Smooth muscle cell (in vitro differentiated cells): Measurements from ENCODE around the gene STK33. TPM values are rescaled to one million over a fixed set of nuclear protein-coding genes. Genes with fewer than 3 reads are reported as not detected.
"Not testable (repeated sequence)": the region's sequence is repeated elsewhere in the genome, so short reads cannot be mapped to it uniquely, and the experiment has no call there.

ENCODE experiments used
- DNase-seq: peaks from one replicate; lab custom pipeline; 2025; ENCODE audit not compliant: unreplicated experiment; lab: John Stamatoyannopoulos, UW
- H2AFZ ChIP-seq: fragments of 200-600 bp; sonication (generic); 2 replicates; pipeline ENCODE4 v1.6.0; 2016; ENCODE audit warnings: antibody characterized with exemption, low read depth, mild to moderate bottlenecking
- H3F3A ChIP-seq: fragments of 200-600 bp; sonication (generic); 2 replicates; pipeline ENCODE4 v1.6.0; 2017; ENCODE audit warnings: antibody characterized with exemption, low read depth
- H3K27ac ChIP-seq: fragments of 200-600 bp; sonication (generic); 2 replicates; pipeline ENCODE4 v1.5.1; 2016; ENCODE audit warnings: low read depth, mild to moderate bottlenecking
- H3K27me3 ChIP-seq: fragments of 200-600 bp; sonication (generic); 2 replicates; pipeline ENCODE4 v1.6.1; 2016; ENCODE audit warnings: low read depth, mild to moderate bottlenecking
- H3K36me3 ChIP-seq: fragments of 200-600 bp; sonication (generic); 2 replicates; pipeline ENCODE4 v1.5.1; 2016; ENCODE audit warnings: low read depth
- H3K4me1 ChIP-seq: fragments of 200-600 bp; sonication (generic); 2 replicates; pipeline ENCODE4 v1.5.1; 2016; ENCODE audit warnings: low read depth
- H3K4me2 ChIP-seq: fragments of 200-600 bp; sonication (generic); 2 replicates; pipeline ENCODE4 v1.6.0; 2016; ENCODE audit warnings: mild to moderate bottlenecking
- H3K4me3 ChIP-seq: fragments of 200-600 bp; sonication (generic); 2 replicates; pipeline ENCODE4 v1.5.1; 2016; ENCODE audit warnings: mild to moderate bottlenecking
- H3K79me2 ChIP-seq: fragments of 200-600 bp; sonication (generic); 2 replicates; pipeline ENCODE4 v1.6.0; 2016; ENCODE audit warnings: low read depth, mild to moderate bottlenecking
- H3K9ac ChIP-seq: fragments of 200-600 bp; sonication (generic); 2 replicates; pipeline ENCODE4 v1.6.0; 2016; ENCODE audit warnings: low read depth
- H3K9me3 ChIP-seq: fragments of 200-600 bp; sonication (generic); replicated peaks from 2 replicates; pipeline ENCODE4 v1.5.1; 2016; ENCODE audit warnings: low read depth
- H4K20me1 ChIP-seq: fragments of 200-600 bp; sonication (generic); 2 replicates; pipeline ENCODE4 v1.6.0; 2016; ENCODE audit warnings: low read depth
- WGBS: methylation state at CpG from one replicate; pipeline ENCODE4 v1.1.7; 2016; ENCODE audit warnings: low lambda C conversion rate; 5-methylcytosine and 5-hydroxymethylcytosine counted together
- polyA plus RNA-seq: library from polyadenylated mRNA; unstranded; fragments of >200 nt; fragmentation: Nextera tagmentation; extraction: Ambion mirVana; gene quantifications from 2 replicates; pipeline ENCODE4 v1.2.1, GENCODE V29; 2016
- total RNA-seq: library from RNA; depleted of rRNA; stranded (reverse); fragments of >200 nt; gene quantifications from 2 replicates; pipeline ENCODE4 v1.2.3, GENCODE V29; 2014
- TF ChIP-seq, protein P1 (sequence below): fragments of 200-600 bp; sonication (generic); IDR thresholded peaks from 2 replicates; pipeline ENCODE4 v1.5.1; 2017; ENCODE audit warnings: borderline replicate concordance, mild to moderate bottlenecking, antibody characterized with exemption; ENCODE audit not compliant: insufficient read depth, poor library complexity, severe bottlenecking

Gene STK33
- total and polyA plus RNA-seq, 2 experiments from 2014 or later, result 1.2 to 2.9 TPM

DNA sequence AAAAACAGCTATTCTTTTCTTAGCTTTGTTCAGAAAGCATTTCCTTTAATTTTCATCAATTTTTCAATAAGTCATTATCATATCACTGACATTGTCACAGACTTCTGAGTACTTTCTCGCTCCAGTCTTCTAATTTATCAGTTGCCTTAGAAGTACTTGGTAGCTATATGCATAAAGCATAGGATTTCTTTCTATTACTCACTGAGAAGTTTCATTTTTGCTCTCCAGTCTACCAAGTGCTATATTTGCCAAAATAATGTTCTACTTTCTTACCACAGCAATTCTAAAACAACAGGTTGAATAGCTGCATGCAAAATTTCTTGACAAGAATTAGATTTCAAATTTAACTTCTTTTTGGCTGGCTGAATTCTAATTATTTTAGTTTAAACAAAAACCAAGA lies 116.3 kb downstream of the STK33 start:
- Histone ChIP-seq H2AFZ (no peak overlapping the region), H3K4me1 (peaks cover 4% of the 10 kb centered on the region), H3K4me2 (no peak overlapping the region), H3K27ac (no peak overlapping the region), H3K4me3 (no peak overlapping the region), H3K36me3 (no peaks in the 10 kb centered on the region), H3K79me2 (no peaks in the 10 kb centered on the region), H4K20me1 (no peaks in the 10 kb centered on the region), H3K27me3 (no peaks in the 10 kb centered on the region), H3K9me3 (no peaks in the 10 kb centered on the region), H3F3A (no peaks in the 10 kb centered on the region), H3K9ac (no peak overlapping the region)
- no peak for DNase-seq
- WGBS, result 92% methylated on average over 1 of the region's 1 CpG
- TF ChIP-seq, protein P1, sequence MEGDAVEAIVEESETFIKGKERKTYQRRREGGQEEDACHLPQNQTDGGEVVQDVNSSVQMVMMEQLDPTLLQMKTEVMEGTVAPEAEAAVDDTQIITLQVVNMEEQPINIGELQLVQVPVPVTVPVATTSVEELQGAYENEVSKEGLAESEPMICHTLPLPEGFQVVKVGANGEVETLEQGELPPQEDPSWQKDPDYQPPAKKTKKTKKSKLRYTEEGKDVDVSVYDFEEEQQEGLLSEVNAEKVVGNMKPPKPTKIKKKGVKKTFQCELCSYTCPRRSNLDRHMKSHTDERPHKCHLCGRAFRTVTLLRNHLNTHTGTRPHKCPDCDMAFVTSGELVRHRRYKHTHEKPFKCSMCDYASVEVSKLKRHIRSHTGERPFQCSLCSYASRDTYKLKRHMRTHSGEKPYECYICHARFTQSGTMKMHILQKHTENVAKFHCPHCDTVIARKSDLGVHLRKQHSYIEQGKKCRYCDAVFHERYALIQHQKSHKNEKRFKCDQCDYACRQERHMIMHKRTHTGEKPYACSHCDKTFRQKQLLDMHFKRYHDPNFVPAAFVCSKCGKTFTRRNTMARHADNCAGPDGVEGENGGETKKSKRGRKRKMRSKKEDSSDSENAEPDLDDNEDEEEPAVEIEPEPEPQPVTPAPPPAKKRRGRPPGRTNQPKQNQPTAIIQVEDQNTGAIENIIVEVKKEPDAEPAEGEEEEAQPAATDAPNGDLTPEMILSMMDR, result no peak

DNA sequence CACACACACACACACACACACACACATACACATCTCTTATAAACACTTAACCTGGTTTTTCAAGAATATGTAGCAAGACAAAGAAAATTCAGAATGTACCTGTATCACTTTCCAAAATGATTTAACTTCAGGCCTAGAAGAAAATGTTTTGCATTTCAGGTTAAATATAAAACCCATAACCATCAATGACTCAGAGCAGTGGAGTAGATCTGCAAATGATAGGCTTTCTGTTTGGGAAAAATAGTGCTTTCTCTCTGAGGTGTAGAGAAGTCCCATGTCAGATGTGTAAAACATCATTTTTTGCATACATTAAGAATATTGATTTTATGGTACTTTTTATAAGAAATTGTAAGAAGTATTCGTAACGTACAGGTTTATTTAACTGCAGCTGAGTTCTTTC lies 116.9 kb downstream of the STK33 start:
- TF ChIP-seq, protein P1, result no peak
- WGBS, result 93% methylated on average over 2 of the region's 2 CpGs

DNA sequence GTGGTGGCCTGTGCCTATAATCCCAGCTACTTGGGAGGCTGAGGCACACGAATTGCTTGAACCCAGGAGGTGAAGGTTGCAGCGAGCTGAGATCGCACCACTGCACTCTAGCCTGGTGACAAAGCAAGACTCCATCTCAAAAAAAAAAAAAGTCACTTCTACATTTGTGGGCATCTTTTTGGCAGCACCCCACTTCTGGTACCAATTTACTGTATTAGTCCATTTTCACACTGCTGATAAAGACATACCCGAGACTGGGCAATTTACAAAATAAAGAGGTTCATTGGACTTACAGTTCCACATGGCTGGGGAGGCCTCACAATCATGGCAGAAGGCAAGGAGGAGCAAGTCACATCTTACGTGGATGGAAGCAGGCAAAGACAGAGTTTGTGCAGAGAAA lies 126.2 kb downstream of the STK33 start:
- not testable (repeated sequence) for DNase-seq, H4K20me1 ChIP-seq, H3K4me1 ChIP-seq, H3F3A ChIP-seq, H3K36me3 ChIP-seq, H3K9me3 ChIP-seq, H3K4me3 ChIP-seq, H3K4me2 ChIP-seq, H3K27me3 ChIP-seq, H3K9ac ChIP-seq, H3K79me2 ChIP-seq, H3K27ac ChIP-seq, H2AFZ ChIP-seq
- 90% methylated on average over 5 of the region's 5 CpGs for WGBS

More for the DNA sequence above, 116.9 kb downstream of the STK33 start:
- DNase-seq, result no peak
- H3F3A ChIP-seq, result no peaks in the 10 kb centered on the region
- H4K20me1 ChIP-seq, result no peaks in the 10 kb centered on the region
- no peaks in the 10 kb centered on the region for H3K27me3 ChIP-seq
- no peak overlapping the region for H3K4me3 ChIP-seq
- H2AFZ ChIP-seq, result no peak overlapping the region
- no peaks in the 10 kb centered on the region for H3K36me3 ChIP-seq
- H3K79me2 ChIP-seq, result no peaks in the 10 kb centered on the region
- H3K27ac ChIP-seq, result no peak overlapping the region
- H3K9ac ChIP-seq, result no peak overlapping the region
- H3K9me3 ChIP-seq, result no peaks in the 10 kb centered on the region
- peaks cover 4% of the 10 kb centered on the region for H3K4me1 ChIP-seq
- H3K4me2 ChIP-seq, result no peak overlapping the region

- not testable (repeated sequence) for H3K36me3 ChIP-seq, H3F3A ChIP-seq, H3K27me3 ChIP-seq, H3K27ac ChIP-seq, DNase-seq, H3K9ac ChIP-seq, H3K9me3 ChIP-seq, H4K20me1 ChIP-seq, H3K4me3 ChIP-seq, H3K4me2 ChIP-seq, H3K79me2 ChIP-seq, H3K4me1 ChIP-seq, H2AFZ ChIP-seq
- WGBS, result 68% methylated on average over 4 of the region's 4 CpGs
Measured at GRCh38 chr11:8467356-8467755, 126.7 kb downstream of the STK33 start.

GRCh38 chr11:8466884-8467283 lies 127.1 kb downstream of the STK33 start:
- not testable (repeated sequence) for H2AFZ ChIP-seq, DNase-seq, H4K20me1 ChIP-seq, H3K36me3 ChIP-seq, H3K4me2 ChIP-seq, H3F3A ChIP-seq, H3K4me1 ChIP-seq, H3K27me3 ChIP-seq, H3K9me3 ChIP-seq, H3K9ac ChIP-seq, H3K27ac ChIP-seq, H3K79me2 ChIP-seq, H3K4me3 ChIP-seq
- WGBS, result 93% methylated on average over 3 of the region's 3 CpGs
